ENCODE data around the gene ZNF33A. TPM values are rescaled to one million over a fixed set of nuclear protein-coding genes. Genes with fewer than 3 reads are reported as not detected.

The ZNF33A gene
- total and polyA plus RNA-seq, 2 donors (not counting 3 experiments of a cell fraction or from before 2014, with no cell fraction given) = 4.6 to 13.2 TPM

GRCh38 chr10:38047666-38048065 lies 37.2 kb downstream of the ZNF33A start:
- no peak overlapping the region for H2AFZ ChIP-seq (ENCODE audit: low read depth, low read length)
- H3K4me1 ChIP-seq (ENCODE audit: control insufficient read depth, extremely low read depth, insufficient read depth, low read length) = no peaks in the 10 kb centered on the region
- intact Hi-C loops (cut with micrococcal nuclease) (no loop called here), dilution Hi-C loops (cut with MboI; ENCODE audit: extremely low pct_ligation_motif_present, low sequenced_read_pairs) (no loop called here)
- POLR2A ChIA-PET = no interaction called here
- H4K20me1 ChIP-seq (replicated peaks; ENCODE audit: control insufficient read depth, extremely low read depth, insufficient read depth, low read length) = no peaks in the 10 kb centered on the region
- no peak overlapping the region for H3K9ac ChIP-seq (replicated peaks; ENCODE audit: extremely low read depth, insufficient read depth, low read length)
- CTCF ChIA-PET = interaction anchor here (0.8 kb wide), 1 partner anchor 71 kb away, joined by 3 read pairs; the partner anchor contains the start of gene ZNF25
- H3K36me3 ChIP-seq (ENCODE audit: control insufficient read depth in 2 of 2, extremely low read depth in 1 of 2, insufficient read depth in 2 of 2, low read length in 2 of 2) = peaks cover 0 to 3% of the 10 kb centered on the region in 2 experiments
- H3K27ac ChIP-seq (ENCODE audit: insufficient read depth, low read depth, low read length) = no peak overlapping the region
- H3K79me2 ChIP-seq (ENCODE audit: control insufficient read depth, insufficient read depth, low read length) = no peaks in the 10 kb centered on the region
- DNase-seq (ENCODE audit: low read depth, low spot score) = no peak
- FAIRE-seq = no peak
- BruUV-seq (replicated peaks) = no TSS peak
- no peaks in the 10 kb centered on the region for H3K9me3 ChIP-seq (replicated peaks; ENCODE audit: control insufficient read depth, insufficient read depth, low read length)
- no peak overlapping the region for H3K4me2 ChIP-seq (ENCODE audit: insufficient read depth, low read length)
- H3K9me1 ChIP-seq (replicated peaks; ENCODE audit: control insufficient read depth, extremely low read depth, insufficient read depth, low read length) = no peaks in the 10 kb centered on the region
- TF ChIP-seq POLR2A (IDR thresholded peaks at IDR 0.05; ENCODE audit: low read depth, low read length) (no peak), FOS (IDR thresholded peaks at IDR 0.05; ENCODE audit: borderline replicate concordance, insufficient read depth, low read length) (no peak), MAX (IDR thresholded peaks at IDR 0.05; ENCODE audit: insufficient read depth, insufficient read length) (no peak), JUN (IDR thresholded peaks at IDR 0.05; ENCODE audit: borderline replicate concordance, insufficient read depth, insufficient read length, low read depth) (no peak), EZH2 (IDR thresholded peaks at IDR 0.05; ENCODE audit: borderline replicate concordance, low read depth, low read length, severe bottlenecking) (no peak), GATA2 (IDR thresholded peaks at IDR 0.05; ENCODE audit: insufficient read depth, insufficient read length, low read depth, low read length) (no peak), MYC (IDR thresholded peaks at IDR 0.05; ENCODE audit: low read depth, low read length) (no peak), POLR2AphosphoS5 (IDR thresholded peaks at IDR 0.05; ENCODE audit: insufficient read depth, low read depth, low read length) (no peak), CTCF (IDR thresholded peaks at IDR 0.05; ENCODE audit: extremely low read depth in 1 of 2, insufficient read depth in 1 of 2, low read depth in 1 of 2, low read length in 2 of 2) (no peak)
- H3K4me3 ChIP-seq (replicated peaks in 1 of 3; ENCODE audit: insufficient read depth in 1 of 3, low read depth in 1 of 3, low read length in 3 of 3) = no peak overlapping the region
- no peaks in the 10 kb centered on the region for H3K27me3 ChIP-seq (ENCODE audit: control insufficient read depth in 2 of 2, insufficient read depth in 2 of 2, low read length in 2 of 2)

All from endothelial cell of umbilical vein (primary cell).